Natural killer cell (primary cell): ENCODE results near the gene LTB. TPM values are rescaled to one million over a fixed set of nuclear protein-coding genes. Genes with fewer than 3 reads are reported as not detected.

Experiments
- ATAC-seq, 3 donors: fragments of 150-1000 bp in 2 of 3; fragments of 200-7000 bp in 1 of 3; cut with Tn5 transposase; 1 replicate in 1 of 3; 2 replicates in 2 of 3; pipeline ENCODE4 v1.10.0; 2021; ENCODE audit warnings: mild to moderate bottlenecking in 2 of 3, moderate library complexity in 2 of 3
- DNase-seq, 2 donors: peaks; one replicate each; pipeline versions ENCODE4 v3.0.0 to v3.0.0-alpha.2; 2013 to 2021; ENCODE audit warnings: mixed read lengths in 1 of 2
- H3K27ac ChIP-seq: one replicate; pipeline ENCODE4 v1.5.1; 2013; ENCODE audit warnings: mild to moderate bottlenecking, low read length
- H3K27me3 ChIP-seq: one replicate; pipeline ENCODE4 v1.6.1; 2013; ENCODE audit warnings: low read length; ENCODE audit not compliant: control insufficient read depth, insufficient read depth
- H3K36me3 ChIP-seq: one replicate; pipeline ENCODE4 v1.6.1; 2013; ENCODE audit warnings: low read length; ENCODE audit not compliant: control insufficient read depth, insufficient read depth
- H3K4me1 ChIP-seq: one replicate; pipeline ENCODE4 v1.6.1; 2013; ENCODE audit warnings: low read length; ENCODE audit not compliant: control insufficient read depth, insufficient read depth
- H3K4me3 ChIP-seq: one replicate; pipeline ENCODE4 v1.5.1; 2013; ENCODE audit warnings: low read length
- H3K9me3 ChIP-seq: one replicate; pipeline ENCODE4 v1.6.1; 2013; ENCODE audit warnings: low read length; ENCODE audit not compliant: control insufficient read depth, insufficient read depth
- H3K27ac Mint-ChIP-seq, 2 donors: one replicate each; pipeline ENCODE4 v1.8.0; 2022; ENCODE audit warnings: mild to moderate bottlenecking in 2 of 2, mixed read lengths in 2 of 2, moderate library complexity in 1 of 2
- H3K27me3 Mint-ChIP-seq, 2 donors: one replicate each; pipeline ENCODE4 v1.8.0; 2022; ENCODE audit warnings: low read depth in 2 of 2, mixed read lengths in 2 of 2
- H3K36me3 Mint-ChIP-seq: one replicate; pipeline ENCODE4 v1.8.0; 2022; ENCODE audit warnings: mixed read lengths
- H3K4me1 Mint-ChIP-seq, 2 donors: one replicate each; pipeline ENCODE4 v1.8.0; 2022; ENCODE audit warnings: mixed read lengths in 2 of 2
- H3K4me3 Mint-ChIP-seq: one replicate; pipeline ENCODE4 v1.8.0; 2022; ENCODE audit warnings: mild to moderate bottlenecking, moderate library complexity, mixed read lengths
- H3K9me3 Mint-ChIP-seq, 2 donors: one replicate each; pipeline ENCODE4 v1.8.0; 2022; ENCODE audit warnings: mixed read lengths in 2 of 2
- WGBS: methylation state at CpG from one replicate; pipeline ENCODE4 v1.1.7; 2013; ENCODE audit warnings: missing lambda C conversion rate; ENCODE audit not compliant: insufficient coverage; 5-methylcytosine and 5-hydroxymethylcytosine counted together
- intact Hi-C: fragments of 100-400 bp; cut with micrococcal nuclease; formaldehyde crosslinking; loops from one replicate; pipeline ENCODE4 v1.14.2; 2022
- total RNA-seq, 4 donors: library from RNA; stranded (reverse); fragments of 120-200 nt in 1 of 4; gene quantifications; one replicate each; pipeline versions ENCODE4 v1.2.3 to v1.2.4, GENCODE V29; 2013 to 2022
- TF ChIP-seq, protein P1 (sequence below): fragments of 200-600 bp; IDR thresholded peaks from one replicate; pipeline ENCODE4 v1.8.0; 2022; ENCODE audit warnings: antibody characterized with exemption

Gene LTB
- total RNA-seq, 3 donors from 2014 or later (not counting 1 experiment from before 2014, with no cell fraction given) = 17.7 to 42.1 (median 32.6) TPM

- WGBS = under 1% methylated on average over 62 of the region's 62 CpGs
- no peaks in the 10 kb centered on the region for H3K36me3 Mint-ChIP-seq
These were observed 1.3 kb downstream of the LTB start for GRCh38 chr6:31580807-31581433.

DNA sequence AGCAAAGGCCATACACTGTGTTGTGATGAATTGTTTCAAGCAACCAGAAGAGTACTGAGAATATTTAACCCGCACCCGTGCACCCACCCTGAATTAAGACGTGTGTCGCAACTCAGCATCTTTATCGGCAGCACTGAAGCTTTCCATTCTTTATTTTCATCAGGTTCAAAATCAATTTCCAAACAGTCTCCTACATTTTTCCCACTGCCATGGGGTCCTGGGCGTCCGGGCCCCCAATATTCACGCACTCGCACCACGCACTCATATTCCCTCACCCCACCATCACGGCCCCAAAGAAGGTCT lies 1.8 kb downstream of the LTB start:
- H3K27ac Mint-ChIP-seq = peak overlapping the region; percentile 95 to 100
- Histone ChIP-seq H3K4me3 (peak overlapping the region; percentile 98), H3K9me3 (no peaks in the 10 kb centered on the region), H3K27ac (peak overlapping the region; percentile 87), H3K36me3 (peaks cover 10% of the 10 kb centered on the region), H3K4me1 (peaks cover 89% of the 10 kb centered on the region), H3K27me3 (no peaks in the 10 kb centered on the region)
- TF ChIP-seq, protein P1, sequence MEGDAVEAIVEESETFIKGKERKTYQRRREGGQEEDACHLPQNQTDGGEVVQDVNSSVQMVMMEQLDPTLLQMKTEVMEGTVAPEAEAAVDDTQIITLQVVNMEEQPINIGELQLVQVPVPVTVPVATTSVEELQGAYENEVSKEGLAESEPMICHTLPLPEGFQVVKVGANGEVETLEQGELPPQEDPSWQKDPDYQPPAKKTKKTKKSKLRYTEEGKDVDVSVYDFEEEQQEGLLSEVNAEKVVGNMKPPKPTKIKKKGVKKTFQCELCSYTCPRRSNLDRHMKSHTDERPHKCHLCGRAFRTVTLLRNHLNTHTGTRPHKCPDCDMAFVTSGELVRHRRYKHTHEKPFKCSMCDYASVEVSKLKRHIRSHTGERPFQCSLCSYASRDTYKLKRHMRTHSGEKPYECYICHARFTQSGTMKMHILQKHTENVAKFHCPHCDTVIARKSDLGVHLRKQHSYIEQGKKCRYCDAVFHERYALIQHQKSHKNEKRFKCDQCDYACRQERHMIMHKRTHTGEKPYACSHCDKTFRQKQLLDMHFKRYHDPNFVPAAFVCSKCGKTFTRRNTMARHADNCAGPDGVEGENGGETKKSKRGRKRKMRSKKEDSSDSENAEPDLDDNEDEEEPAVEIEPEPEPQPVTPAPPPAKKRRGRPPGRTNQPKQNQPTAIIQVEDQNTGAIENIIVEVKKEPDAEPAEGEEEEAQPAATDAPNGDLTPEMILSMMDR = no peak
- H3K27me3 Mint-ChIP-seq = no peaks in the 10 kb centered on the region
- peak overlapping the region; percentile 98 for H3K4me3 Mint-ChIP-seq
- ATAC-seq (no peak), DNase-seq (no peak)
- H3K4me1 Mint-ChIP-seq = peaks cover 74 to 75% of the 10 kb centered on the region in 2 donors
- 21% methylated on average over 11 of the region's 11 CpGs for WGBS
- intact Hi-C loops = loop anchor here (2.0 to 5.0 kb wide), 2 partner anchors 20 to 88 kb away; no protein-coding TSS in a partner anchor
- no peaks in the 10 kb centered on the region for H3K36me3 Mint-ChIP-seq
- H3K9me3 Mint-ChIP-seq = no peaks in the 10 kb centered on the region

More at GRCh38 chr6:31580807-31581433, 1.3 kb downstream of the LTB start:
- H3K27me3 Mint-ChIP-seq = no peaks in the 10 kb centered on the region
- intact Hi-C loops = loop anchor here (1.0 to 5.0 kb wide), 4 partner anchors 16 to 89 kb away; partner anchors contain the start of gene NFKBIL1
- H3K4me3 Mint-ChIP-seq = peak overlapping the region; percentile 98
- peak overlapping the region; percentile 98 for H3K4me3 ChIP-seq
- H3K4me1 Mint-ChIP-seq = peaks cover 74 to 75% of the 10 kb centered on the region in 2 donors
- peak; percentile 85 to 96 (median 87) for ATAC-seq
- no peaks in the 10 kb centered on the region for H3K9me3 ChIP-seq
- TF ChIP-seq, protein P1 = peak; percentile 99
- peak overlapping the region; percentile 95 to 100 for H3K27ac Mint-ChIP-seq
- H3K4me1 ChIP-seq = peaks cover 89% of the 10 kb centered on the region
- DNase-seq = peak; percentile 92 to 93
- H3K27me3 ChIP-seq = no peaks in the 10 kb centered on the region
- H3K27ac ChIP-seq = peak overlapping the region; percentile 87
- H3K9me3 Mint-ChIP-seq = no peaks in the 10 kb centered on the region
- H3K36me3 ChIP-seq = peaks cover 10% of the 10 kb centered on the region

DNA sequence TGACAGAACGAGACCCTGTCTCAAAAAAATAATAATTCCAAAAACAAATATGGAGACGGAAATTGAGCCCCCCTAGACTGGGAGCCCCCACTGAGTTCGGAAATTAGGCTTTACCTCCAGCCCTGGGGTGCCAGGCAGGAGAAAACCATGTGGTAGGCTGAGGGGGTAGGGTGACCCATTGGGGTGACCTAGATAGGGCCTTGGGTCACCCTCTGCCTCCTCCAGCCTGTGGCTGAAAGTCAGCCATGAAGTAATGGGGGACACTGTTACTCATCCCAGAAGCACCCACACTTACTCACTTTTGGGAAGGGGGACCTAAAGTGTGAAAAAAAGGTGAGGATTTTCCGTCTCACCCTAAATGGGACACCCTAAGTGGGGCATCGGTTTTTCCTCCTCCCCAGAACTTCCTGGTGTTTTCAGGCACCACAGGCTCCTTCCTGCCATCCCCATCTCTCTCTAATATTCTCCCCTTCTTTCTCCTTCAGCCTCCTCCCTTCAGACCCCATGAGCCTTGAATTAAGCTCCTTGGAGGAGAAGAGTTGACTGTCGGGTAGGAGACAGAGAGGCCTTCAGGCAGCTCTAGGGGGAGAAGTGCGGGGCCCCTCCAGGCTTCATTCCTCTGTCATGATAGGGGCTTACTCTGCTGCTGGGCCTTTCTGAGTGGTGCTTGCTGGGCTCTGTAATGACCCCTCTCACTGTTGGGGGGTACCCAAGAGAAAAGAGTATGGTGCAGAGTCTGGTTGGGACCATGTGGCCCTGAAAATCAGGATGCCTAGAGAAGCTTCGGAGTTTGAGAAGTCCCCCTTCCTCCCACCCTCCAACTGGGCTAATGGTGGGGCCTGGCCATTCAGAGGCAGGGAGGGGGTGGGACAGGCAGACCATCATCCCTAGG lies 2.4 kb downstream of the LTB start:
- Mint-ChIP-seq H3K36me3 (no peaks in the 10 kb centered on the region), H3K27ac (peak overlapping the region; percentile 95 to 100), H3K27me3 (no peaks in the 10 kb centered on the region), H3K4me1 (peaks cover 73 to 79% of the 10 kb centered on the region in 2 donors), H3K4me3 (peak overlapping the region; percentile 98), H3K9me3 (no peaks in the 10 kb centered on the region)
- 61% methylated on average over 6 of the region's 8 CpGs for WGBS
- Histone ChIP-seq H3K27ac (peak overlapping the region; percentile 87), H3K4me1 (peaks cover 89% of the 10 kb centered on the region), H3K27me3 (no peaks in the 10 kb centered on the region), H3K4me3 (peak overlapping the region; percentile 98), H3K9me3 (no peaks in the 10 kb centered on the region), H3K36me3 (peaks cover 10% of the 10 kb centered on the region)
- ATAC-seq (no peak), DNase-seq (peak in 1 of 2 donors; percentile 37)
- intact Hi-C loops = loop anchor here (2.0 to 5.0 kb wide), 2 partner anchors 19 to 87 kb away; no protein-coding TSS in a partner anchor
- TF ChIP-seq, protein P1 = no peak
